Fibroblast of skin of abdomen (primary cell): Measurements from ENCODE around the gene PACRG.
"Not testable (repeated sequence)": the region's sequence is repeated elsewhere in the genome, so short reads cannot be mapped to it uniquely, and the experiment has no call there.

ENCODE experiments used
- DNase-seq: peaks from one replicate; pipeline ENCODE4 v3.0.0-alpha.2; 2013

Gene PACRG

DNA sequence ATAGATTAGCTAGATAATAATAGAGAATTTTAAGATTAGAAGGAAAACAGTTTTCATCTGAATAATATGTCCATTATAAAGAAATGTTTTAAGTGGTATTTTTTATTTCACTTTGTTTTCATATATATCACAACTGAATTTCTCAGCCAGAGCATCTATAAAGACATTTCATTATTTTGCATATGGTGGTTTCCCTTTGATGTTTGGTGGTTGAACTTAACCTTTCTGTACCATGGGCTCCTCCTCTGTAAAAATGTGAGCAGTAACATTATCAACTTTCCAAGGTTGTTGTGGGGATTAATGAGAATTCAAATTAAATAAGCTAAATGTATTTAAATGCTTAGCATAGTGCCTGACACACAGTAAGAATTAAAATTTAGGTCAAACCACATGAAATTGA, 567.0 kb downstream of the PACRG start:
- DNase-seq = no peak

DNA sequence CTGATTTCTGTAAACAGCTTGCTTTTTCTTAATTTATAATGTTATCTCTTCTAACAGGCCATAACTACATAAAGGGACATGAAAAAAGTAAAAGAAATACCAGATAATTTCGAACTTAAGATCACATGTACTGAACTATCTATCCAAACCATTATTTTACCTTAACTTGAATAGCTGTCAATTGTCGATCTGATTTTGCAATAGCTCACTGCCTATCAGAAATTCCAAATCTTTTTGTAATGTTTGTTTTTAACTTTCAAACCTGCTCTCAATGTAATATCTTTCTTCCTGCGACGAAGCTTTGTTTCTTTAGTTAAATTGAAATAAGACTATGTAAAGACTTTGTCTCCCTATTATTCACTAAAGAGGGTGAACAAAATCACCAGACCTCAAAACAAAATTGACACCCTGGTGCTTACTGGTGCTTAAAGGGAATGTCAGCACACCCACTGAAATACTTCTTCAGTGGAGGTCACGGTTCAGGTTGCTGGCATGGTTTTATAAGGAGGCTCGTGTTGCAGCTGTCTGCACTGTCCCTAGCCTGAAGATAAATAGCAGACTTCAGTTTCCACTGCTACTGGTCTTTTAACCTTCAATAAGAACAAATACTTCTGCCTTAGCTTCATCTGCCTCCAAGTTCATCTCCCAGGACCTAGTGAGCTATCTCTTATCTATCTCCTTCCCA, 569.2 kb downstream of the PACRG start:
- DNase-seq = no peak

DNA sequence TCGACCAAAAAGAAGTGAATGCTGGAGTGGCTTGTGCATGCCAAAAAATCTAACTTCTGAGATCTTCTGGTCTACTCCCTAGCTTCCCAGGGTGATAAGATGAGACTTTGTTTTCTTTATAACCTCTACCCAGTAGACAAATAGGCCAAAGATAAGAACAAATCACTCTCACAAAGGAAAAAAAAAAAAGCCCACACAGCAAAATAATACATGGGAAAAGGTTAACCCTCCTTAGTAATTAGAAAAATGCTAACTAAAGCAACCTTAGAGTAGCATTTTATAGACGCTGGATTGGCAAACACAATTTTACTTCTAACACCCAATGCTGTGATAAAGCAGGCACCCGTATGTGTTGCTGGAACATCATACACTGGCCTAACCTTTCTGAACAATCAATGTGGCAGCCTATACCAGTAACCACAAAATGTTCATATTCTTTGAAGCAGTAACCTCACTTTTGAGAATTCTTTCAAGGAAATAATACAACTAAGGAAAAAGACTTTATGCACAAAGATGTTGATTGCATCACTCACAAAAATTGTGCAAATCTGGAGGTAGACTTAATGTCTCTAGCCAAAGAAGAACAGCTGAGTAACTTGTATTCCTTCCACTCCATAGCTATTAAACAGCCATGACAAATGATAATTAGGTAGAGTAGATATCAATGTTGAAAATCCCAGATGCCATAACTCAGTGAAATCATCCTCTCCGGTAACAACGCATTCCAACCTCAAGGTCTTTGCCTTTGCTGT, 570.5 kb downstream of the PACRG start:
- DNase-seq = peak; percentile 42

GRCh38 chr6:163300838-163301237, 573.1 kb downstream of the PACRG start:
- DNase-seq = no peak

DNA sequence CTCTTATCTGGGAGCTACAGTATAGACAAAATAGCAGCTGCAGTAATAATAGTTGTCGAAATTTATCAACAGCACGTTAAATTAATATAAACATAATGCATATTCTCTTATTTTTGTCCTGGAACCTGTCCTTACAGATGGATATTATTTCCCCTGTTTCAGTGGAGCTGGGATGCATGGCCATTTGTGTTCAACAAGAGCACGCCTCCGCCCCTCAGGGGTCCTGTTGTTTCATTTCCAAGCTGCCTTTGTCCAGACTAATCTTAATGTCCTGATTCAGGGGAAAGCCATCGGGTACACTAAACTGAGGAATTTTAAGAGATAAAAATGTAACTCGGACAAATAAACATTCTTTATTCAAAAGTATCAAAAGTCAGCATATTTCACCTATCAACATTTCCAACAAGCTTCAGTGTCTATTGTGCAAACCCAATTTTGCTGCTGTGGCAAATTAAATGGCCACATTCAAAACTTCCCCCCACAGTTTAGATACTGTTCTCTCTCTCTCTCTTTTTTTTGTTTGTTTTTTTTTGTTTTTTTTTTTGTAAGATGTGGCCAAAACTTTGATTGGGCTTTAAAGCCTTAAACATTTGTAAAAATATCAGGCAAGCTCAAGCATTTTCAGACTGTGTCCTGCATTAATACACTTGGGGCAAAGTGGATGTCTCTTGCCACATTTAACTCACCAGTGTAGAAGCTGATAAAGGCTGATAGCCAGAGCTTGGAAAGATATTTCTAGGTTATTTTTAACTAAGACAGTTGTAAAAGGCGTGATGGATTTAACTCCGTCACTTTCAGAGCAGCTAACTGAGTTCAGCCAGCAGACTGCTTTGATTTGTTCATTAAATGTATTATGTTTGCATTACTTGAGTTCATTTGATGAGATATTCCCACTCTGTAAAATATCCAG, 574.2 kb downstream of the PACRG start:
- no peak for DNase-seq

DNA sequence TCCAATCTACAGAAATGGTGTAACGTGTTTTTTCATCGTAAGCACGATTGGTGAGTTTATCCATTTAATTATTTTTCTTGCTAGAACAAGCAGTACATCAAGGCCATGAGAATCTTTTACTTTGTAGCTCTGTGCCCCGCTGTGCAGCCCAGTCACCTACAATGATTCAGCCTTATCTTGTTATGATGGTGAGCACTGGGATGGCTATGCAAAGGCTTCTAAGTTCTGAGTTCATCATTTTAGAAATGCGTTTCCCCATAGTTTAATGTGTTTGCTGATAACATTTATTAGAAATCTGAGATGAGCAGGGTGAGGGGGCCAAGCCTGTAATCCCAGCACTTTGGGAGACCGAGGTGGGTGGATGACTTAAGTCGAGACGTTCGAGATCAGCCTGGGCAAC, 575.0 kb downstream of the PACRG start:
- no peak for DNase-seq

- no peak for DNase-seq
These were observed 578.2 kb downstream of the PACRG start for GRCh38 chr6:163306000-163306399.

GRCh38 chr6:163308629-163309440, 581.1 kb downstream of the PACRG start:
- no peak for DNase-seq

DNA sequence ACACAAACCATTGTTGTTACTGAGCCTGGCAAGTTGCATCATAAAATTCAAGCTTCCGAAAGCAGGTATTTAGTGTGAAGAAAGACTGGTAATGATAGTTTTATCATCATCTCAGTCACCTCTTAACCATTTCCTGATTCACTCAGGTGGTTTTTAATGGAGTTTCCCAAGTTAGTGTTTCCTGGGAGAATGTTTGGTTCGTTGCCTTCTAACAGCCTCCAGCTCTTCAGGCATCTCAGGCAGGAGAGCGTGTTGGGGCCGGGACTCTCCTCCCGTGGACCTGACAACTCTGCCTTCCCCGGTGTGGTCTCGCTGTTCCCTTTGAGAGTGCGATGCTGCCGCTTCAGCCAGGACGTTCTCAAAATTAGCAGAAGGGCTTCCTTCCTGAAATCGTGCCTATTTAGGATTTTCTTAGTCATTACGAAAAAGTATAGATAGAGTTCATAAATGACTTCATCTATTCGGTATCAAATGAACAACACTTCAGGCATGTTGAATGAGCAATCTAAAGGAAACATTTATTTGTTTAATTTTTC, 581.8 kb downstream of the PACRG start:
- peak; percentile 27 for DNase-seq

- no peak for DNase-seq
These were observed 582.6 kb downstream of the PACRG start for GRCh38 chr6:163310096-163310972.

- DNase-seq = no peak
These were observed 583.2 kb downstream of the PACRG start for GRCh38 chr6:163310973-163311383.

- DNase-seq = no peak
These were observed 584.1 kb downstream of the PACRG start for GRCh38 chr6:163311830-163312229.

DNA sequence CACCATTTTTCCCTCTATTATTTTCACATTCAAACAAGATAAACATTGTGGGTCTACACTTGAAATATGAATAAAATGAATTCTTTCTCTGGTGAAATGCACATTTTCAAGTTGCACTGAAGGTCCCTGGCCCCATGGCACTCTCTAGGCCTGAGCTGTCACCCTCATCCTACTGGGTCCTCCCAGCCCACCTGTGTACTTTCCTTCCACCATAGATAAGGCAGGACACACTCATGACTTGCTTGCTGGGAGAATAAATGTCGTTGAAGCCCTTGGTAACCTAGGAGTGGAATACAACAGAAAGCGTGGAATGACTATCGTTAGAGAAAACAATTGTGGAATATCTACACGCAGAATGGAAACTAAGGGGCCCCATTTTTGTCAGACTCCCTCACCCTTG, 585.8 kb downstream of the PACRG start:
- no peak for DNase-seq

- no peak for DNase-seq
These were observed 586.2 kb downstream of the PACRG start for GRCh38 chr6:163313981-163314380.

DNA sequence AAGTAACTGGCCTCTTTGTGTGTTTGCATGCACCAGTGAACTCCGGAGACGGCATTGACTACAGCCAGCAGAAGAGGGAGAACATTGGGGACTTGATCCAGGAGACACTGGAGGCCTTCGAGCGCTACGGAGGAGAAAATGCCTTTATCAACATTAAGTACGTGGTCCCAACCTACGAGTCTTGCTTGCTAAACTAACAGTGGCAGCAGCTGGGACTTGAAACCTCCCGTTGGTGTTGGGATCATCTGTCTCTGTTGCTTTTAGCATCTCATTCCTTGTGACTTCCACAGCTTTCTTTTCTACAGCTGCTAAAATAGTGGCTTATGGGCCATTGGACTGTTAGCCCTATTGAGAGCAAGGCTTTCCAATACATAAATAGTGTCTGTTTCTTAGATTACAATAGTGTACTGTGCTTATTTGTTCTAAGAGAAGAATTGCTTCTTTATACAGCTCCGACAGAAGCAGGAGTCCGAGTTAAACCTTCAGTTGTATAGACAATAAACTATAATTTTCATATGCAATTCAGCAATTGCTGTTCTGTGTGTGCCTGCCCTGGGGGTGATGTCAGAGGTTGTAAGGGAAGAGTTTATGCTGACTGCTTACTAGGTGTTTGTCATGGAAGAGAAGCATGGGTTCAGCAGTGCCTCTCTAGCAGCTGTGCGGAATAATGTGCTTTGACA, 587.2 kb downstream of the PACRG start:
- no peak for DNase-seq

GRCh38 chr6:163316866-163317495, 589.2 kb downstream of the PACRG start:
- not testable (repeated sequence) for DNase-seq

DNA sequence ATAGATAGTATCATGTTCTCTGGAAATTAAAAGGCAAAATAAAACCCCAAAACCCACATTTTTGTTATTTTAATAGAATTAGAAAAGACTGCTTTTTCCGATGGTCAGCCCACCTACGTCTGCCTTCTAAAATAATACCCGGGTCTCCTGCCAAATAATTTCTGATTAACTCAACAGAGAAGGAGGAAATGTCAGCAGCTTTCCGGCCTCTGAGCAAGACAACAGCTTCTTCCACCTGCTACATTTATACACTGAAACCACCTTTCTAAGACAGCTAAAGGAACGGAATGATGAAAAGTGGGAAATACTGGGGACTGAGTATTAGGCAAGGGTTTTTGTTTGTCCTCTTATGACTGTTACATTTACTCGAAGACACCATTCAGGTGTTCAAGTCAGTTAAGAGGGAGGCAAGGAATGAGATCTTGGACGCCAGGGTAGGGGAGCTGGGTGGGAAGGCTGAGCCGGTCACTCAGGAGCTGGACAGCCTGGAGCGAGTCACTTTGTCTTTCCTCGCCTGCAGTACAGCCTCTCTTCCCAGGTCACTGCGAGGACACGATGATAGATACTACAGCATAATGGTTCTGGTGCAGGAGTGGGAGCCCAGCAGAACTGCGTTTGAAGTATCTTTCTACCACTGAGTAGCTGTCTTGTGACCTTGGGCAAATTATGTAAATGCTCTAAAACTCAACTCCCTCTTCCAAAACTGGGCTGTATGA, 590.5 kb downstream of the PACRG start:
- DNase-seq = no peak

GRCh38 chr6:163319609-163320366, 592.0 kb downstream of the PACRG start:
- DNase-seq = no peak
